GM21529 (cell line): ENCODE measurements around the gene USE1.

Experiments used
- ATAC-seq: cut with Tn5 transposase; IDR thresholded peaks from one replicate; pipeline ENCODE4 v1.9.1; 2021; ENCODE audit not compliant: unreplicated experiment

The USE1 gene

GRCh38 chr19:17235971-17236777 is 21.0 kb downstream of the USE1 start:
- no peak for ATAC-seq

DNA sequence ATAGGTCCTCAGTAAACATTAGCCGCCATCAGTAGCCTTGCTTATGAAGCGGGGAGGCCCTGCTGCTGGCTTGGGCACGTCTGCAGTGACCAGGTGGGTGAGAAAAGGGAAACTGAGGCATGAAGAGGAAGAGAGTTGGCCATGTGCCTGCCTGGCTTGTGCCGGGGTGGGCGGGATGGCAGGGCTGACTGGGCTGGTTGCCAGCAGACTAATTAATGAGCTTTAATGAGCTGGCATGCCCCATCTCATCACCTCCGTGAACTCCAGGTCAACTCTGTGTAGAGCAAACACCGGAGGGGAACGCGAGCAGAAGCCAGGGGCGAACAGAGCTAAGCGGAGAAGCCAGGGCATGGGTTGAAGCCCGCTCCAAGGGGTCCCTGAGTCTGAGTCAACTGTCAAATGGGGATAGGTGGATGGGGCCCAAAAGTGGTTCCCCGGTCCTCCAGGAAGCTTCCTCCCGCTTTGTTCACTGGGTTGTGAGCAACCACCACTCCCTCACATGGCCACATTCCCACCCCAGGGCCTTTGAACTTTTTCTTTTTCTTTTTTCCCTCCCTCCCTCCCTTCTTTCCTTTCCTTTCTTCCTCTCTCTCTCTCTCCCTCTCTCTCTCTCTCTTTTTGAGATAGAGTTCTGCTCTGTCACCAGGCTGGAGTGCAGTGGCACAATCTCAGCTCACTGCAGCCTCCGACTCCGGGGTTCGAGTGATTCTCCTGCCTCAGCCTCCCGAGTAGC is 21.8 kb downstream of the USE1 start:
- ATAC-seq, result no peak

DNA sequence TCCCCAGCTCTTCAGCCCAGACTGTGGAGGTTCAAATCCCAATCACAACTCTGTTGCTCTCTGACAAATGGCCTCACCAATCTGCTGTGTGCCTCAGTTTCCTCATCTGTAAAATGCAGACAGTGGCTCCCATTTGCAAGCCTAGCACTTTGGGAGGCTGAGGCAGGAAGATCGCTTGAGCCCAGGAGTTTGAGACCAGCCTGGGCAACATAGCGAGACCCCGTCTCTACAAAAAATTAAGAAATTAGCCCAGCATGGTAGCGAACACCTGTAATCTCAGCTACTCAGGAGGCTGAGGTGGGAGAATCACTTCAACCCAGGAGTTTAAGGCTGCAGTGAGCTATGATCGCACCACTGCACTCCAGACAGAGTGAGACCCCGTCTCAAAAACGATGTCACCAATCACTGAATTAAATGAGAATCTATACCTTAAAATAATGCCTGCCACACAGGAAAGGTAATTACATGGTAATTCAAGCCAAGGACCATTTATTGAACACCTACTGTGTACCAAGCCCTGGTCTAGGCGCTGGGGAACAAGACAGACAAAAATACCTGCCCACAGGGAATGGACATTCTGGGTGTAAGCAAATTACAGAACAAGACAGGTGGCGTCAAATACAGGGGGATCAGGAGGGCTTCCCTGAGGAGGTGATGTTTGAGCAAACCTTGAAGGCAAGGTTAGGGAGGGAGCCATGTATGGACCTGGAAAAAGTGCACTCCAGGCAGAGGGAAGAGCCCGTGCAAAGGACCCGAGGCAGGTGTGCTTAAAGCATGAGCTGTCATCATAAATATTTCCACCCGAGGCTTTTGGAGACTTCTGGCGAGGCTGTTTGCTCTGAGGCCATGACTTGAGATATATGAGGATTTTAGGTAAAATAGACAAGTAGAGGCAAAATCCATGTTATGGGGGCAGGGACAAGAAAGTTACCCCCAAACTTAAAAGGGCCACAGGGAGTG is 22.9 kb downstream of the USE1 start:
- ATAC-seq, result no peak

- ATAC-seq, result no peak
Observed at GRCh38 chr19:17240062-17240752, 25.1 kb downstream of the USE1 start.

GRCh38 chr19:17240826-17241399 is 25.8 kb downstream of the USE1 start:
- no peak for ATAC-seq

DNA sequence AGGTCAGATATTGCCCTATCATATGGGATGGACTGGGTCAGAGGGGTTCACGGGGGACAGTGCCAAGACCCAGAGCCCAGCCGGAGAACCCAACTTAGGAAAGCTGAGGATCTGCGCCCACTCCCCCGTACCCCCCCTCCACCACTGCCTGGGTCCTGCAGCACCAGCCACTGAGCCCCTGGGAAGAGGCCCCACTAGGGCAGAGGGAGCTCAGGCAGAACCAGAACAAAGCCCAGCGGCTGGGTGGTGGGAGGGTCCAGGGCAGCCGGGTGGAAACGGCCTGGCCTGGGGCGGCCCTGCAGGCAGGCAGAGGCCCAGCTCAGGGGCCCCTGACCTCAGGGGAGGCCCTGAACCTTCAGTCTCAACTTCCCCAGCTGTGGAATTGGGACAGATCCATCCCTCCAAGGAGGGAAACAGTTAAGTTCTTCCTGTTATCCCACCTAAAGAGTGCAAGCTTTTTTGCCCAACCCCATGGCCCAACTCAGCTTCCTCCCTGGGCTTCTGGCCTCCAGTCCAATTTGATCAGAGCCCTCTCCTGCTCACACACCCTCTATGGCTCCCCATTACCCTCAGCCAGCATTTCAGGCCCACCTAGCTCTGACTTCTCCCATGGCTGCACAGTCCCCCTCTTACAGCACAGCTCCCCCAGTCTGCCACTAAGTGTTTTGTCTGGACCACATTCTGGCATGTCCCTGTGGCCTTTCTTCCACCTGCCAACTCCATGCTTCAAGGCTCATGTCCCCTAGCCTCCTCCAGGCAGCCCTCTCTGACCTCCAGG is 27.5 kb downstream of the USE1 start:
- no peak for ATAC-seq

DNA sequence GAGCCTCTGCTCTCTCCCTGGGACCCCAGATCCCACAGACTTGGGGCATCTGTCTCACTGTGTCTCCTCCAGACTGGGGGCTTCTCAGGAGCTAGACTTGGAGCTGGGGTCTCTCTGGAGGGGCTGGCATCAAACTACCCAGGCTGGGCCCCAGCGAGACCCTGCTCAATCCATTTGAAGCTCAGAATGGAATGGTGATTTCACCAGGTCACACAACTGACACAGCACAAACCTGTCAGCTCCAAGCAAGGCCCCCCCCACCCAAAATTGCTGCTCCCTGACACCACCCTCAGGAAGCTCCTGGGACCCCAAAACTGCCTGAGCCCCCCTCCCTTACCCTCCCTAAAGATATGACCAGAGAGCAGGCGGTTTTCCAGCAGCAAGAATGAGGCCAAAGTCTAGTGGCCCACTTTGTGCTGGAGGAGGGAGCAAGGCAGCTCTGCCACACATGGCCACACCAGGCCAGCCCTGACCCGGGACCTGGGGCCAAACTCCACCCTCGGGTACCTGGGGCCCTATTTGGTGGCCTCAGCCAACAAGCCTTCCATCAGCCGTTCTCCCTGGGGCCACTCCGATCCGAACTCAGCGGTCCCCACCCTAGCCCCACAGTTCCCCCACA is 28.2 kb downstream of the USE1 start:
- ATAC-seq, result no peak

GRCh38 chr19:17243830-17244617 is 28.9 kb downstream of the USE1 start:
- no peak for ATAC-seq

- ATAC-seq, result peak; percentile 14
Observed at GRCh38 chr19:17244618-17245534, 29.7 kb downstream of the USE1 start.

- ATAC-seq, result peak; percentile 22
Observed at GRCh38 chr19:17245535-17245984, 30.4 kb downstream of the USE1 start, which contains the start of gene NR2F6. TSS of gene NR2F6 (minus strand) at chr19:17245919. CDS start at chr19:17245220, 699 bp downstream.

GRCh38 chr19:17246681-17247425 is 31.7 kb downstream of the USE1 start:
- no peak for ATAC-seq

DNA sequence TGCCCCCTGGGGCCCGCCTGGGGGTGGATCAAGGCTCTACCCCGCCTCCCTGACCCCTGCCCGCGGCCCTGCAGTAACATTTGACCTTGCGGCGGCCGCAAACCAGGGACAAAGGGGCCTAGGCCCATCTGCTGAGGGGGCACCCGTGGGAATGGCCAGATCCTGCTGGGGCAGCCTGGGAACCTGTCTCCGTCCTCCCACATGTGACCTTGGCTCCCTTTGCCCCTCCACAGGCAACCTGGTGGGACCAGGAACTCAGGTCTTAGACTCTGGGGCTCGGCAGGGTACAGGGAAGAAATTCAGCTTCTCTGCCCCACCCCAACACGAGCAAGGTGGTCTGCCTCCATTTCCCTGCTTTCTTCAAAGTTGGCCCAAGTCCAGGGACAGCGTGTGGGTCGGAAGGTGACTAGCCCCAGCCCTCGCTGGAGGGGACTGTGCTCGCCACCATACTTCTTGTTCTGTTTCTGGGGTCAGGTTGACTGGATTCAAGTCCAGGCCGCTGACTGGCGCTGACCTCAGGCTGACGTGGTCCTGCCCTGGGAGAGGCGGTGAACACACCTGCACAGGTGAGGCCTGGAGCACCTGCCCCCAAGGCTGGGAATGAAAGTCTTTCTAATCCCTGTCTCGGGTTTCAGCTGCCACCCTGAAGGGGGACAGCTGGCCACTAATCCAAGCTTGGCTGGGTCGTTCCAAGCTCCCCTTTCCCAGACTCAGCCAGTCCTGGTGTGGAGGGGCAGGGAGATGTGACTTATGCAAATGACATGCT is 33.0 kb downstream of the USE1 start:
- ATAC-seq, result no peak

DNA sequence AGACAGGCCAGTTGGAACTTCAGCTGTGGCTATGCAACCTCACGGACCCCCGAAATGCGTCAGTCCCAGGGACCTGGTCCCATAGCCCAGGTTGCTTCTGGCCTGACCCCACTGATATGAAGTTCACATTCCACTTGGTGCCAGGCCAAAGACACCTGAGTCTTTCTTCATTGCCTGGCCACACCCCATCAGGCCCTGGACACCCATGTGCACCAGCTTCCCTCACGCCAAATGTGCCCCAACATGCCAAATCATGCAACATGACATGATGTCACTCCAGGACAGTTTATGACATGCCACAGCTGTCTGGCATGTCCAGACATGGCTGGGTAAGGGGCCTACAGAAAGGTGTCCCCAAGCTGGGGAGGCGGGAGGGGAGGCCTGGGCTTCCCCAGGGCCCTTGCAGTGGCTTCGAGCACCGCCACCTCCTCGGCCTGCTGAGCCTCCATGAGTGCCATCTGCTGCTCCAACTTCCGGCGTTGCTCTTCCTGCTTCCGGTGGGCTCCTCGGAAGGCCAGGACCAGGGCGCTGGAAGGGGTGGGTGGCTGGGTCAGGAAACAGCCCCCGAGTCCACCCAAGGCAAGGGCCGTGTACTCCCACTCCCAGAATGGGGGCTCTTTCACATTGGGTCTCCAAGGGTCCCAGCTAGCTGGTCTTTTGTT is 34.9 kb downstream of the USE1 start:
- ATAC-seq, result no peak

GRCh38 chr19:17254636-17255035 is 39.5 kb downstream of the USE1 start:
- ATAC-seq, result no peak

DNA sequence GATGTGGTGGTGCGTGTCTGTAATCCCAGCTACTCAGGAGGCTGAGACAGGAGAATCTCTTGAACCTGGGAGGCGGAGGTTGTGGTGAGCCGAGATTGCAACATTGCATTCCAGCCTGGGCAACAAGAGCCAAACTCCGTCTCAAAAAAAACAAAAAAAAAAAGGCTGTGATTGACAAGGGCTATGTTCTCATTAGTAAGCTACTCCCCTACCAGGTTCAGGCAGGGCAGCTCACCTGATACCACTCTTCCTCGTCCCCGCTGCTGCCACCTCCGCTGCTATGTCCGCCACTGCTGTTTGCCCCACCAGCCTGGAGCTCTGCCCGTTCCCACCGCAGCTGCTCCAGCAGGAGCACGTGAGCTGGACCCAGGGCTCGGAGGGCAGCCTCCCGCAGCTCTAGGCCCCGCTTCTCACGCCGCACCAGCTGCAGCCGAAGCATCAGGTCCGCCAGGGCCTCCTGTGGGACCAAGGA is 40.0 kb downstream of the USE1 start:
- no peak for ATAC-seq
